HepG2 (cell line): ENCODE results near the gene RAB9A. TPM values are rescaled to one million over a fixed set of nuclear protein-coding genes. Genes with fewer than 3 reads are reported as not detected.

ENCODE experiments used
- AGO2 ChIP-seq: fragments of 200-400 bp; formaldehyde crosslinking; optimal IDR thresholded peaks from 2 replicates; pipeline ENCODE3; 2017; ENCODE audit warnings: mild to moderate bottlenecking, low read depth, low read length, moderate library complexity
- HNRNPL ChIP-seq: fragments of 200-400 bp; formaldehyde crosslinking; IDR thresholded peaks from 2 replicates; pipeline ENCODE4 v1.6.1; 2017; ENCODE audit warnings: mild to moderate bottlenecking, low read depth, low read length
- HOXA3 ChIP-seq: sonication (generic); formaldehyde crosslinking; IDR thresholded peaks from 2 replicates; pipeline ENCODE4 v1.5.0; 2020; ENCODE audit warnings: missing genetic modification reagents
- KLF16 ChIP-seq, 2 experiments: sonication (generic) in 1 of 2; formaldehyde crosslinking in 1 of 2; IDR thresholded peaks; 2 replicates each; pipeline versions ENCODE4 v1.6.1 to v1.8.0; 2016 to 2023; ENCODE audit warnings: missing genetic modification reagents in 2 of 2, missing compliant biosample characterization in 1 of 2
- NFIC ChIP-seq: IDR thresholded peaks from 2 replicates; pipeline ENCODE4 v1.6.1; 2012; ENCODE audit warnings: mild to moderate bottlenecking, low read length, inconsistent platforms
- PHF8 ChIP-seq: sonication (generic); formaldehyde crosslinking; IDR thresholded peaks from 2 replicates; pipeline ENCODE4 v1.5.0; 2020; ENCODE audit warnings: missing genetic modification reagents
- POLR2A ChIP-seq, 2 experiments: IDR thresholded peaks; 2 replicates each; pipeline ENCODE4 v1.6.1; 2011; ENCODE audit warnings: low read depth in 2 of 2, low read length in 2 of 2, mild to moderate bottlenecking in 1 of 2, moderate library complexity in 1 of 2; ENCODE audit not compliant: insufficient read depth in 1 of 2
- POLR2AphosphoS5 ChIP-seq: IDR thresholded peaks from 2 replicates; pipeline ENCODE4 v1.6.1; 2012; ENCODE audit warnings: low read depth, low read length
- TMF1 ChIP-seq: sonication (generic); formaldehyde crosslinking; IDR thresholded peaks from 2 replicates; pipeline ENCODE4 v1.8.1; 2022; ENCODE audit warnings: low read depth, missing genetic modification reagents
- XRCC5 ChIP-seq: fragments of 200-400 bp; formaldehyde crosslinking; optimal IDR thresholded peaks from 2 replicates; pipeline ENCODE3; 2017; ENCODE audit warnings: mild to moderate bottlenecking, low read length
- ZNF207 ChIP-seq: fragments of 450-650 bp; IDR thresholded peaks from 2 replicates; pipeline ENCODE4 v1.6.1; 2016; ENCODE audit warnings: antibody characterized with exemption, borderline replicate concordance
- ZNF274 ChIP-seq: sonication (generic); formaldehyde crosslinking; IDR thresholded peaks from 2 replicates; pipeline ENCODE4 v1.5.1; 2020; ENCODE audit warnings: mild to moderate bottlenecking, missing genetic modification reagents
- ZNF34 ChIP-seq: sonication (generic); formaldehyde crosslinking; IDR thresholded peaks from 2 replicates; pipeline ENCODE4 v1.4.0; 2020; ENCODE audit warnings: mild to moderate bottlenecking, missing genetic modification reagents, borderline replicate concordance
- ZNF816 ChIP-seq: sonication (generic); formaldehyde crosslinking; IDR thresholded peaks from 2 replicates; pipeline ENCODE4 v1.8.0; 2022; ENCODE audit warnings: missing genetic modification reagents, mild to moderate bottlenecking, borderline replicate concordance
- polyA plus RNA-seq, 8 experiments: library from polyadenylated mRNA; depleted of rRNA in 3 of 8; stranded (reverse) in 7 of 8; unstranded in 1 of 8; fragments of >200 nt; fragmentation: Illumina TruSeq in 4 of 8; extraction: Trizol in 4 of 8; gene quantifications; 2 replicates each; pipeline versions ENCODE4 v1.2.1 to v1.2.3, GENCODE V29; 2011 to 2016; ENCODE audit warnings: low read depth in 4 of 8, missing spikeins in 1 of 8, mixed read lengths in 1 of 8; ENCODE audit not compliant: insufficient read depth in 1 of 8
- total RNA-seq, 5 experiments: library from RNA; depleted of rRNA; stranded (reverse); fragments of >200 nt; fragmentation: Illumina TruSeq; extraction: Trizol; gene quantifications; 2 replicates each; pipeline ENCODE4 v1.2.3, GENCODE V29; 2016; ENCODE audit warnings: low read depth in 1 of 5
- TF ChIP-seq, protein P1 (sequence below): sonication (generic); formaldehyde crosslinking; IDR thresholded peaks from 2 replicates; pipeline ENCODE4 v1.5.0; 2020; ENCODE audit warnings: mild to moderate bottlenecking, missing genetic modification reagents
- TF ChIP-seq, protein P2 (sequence below): sonication (generic); formaldehyde crosslinking; IDR thresholded peaks from 2 replicates; pipeline ENCODE4 v1.9.0; 2022; ENCODE audit warnings: missing genetic modification reagents, mild to moderate bottlenecking, borderline replicate concordance
- TF ChIP-seq, protein P3 (sequence below): sonication (generic); formaldehyde crosslinking; IDR thresholded peaks from 2 replicates; pipeline ENCODE4 v1.8.0; 2022; ENCODE audit warnings: missing genetic modification reagents, mild to moderate bottlenecking, moderate library complexity, borderline replicate concordance
- TF ChIP-seq, protein P4 (sequence below): IDR thresholded peaks from 2 replicates; pipeline ENCODE4 v1.6.1; 2016; ENCODE audit warnings: low read depth, control low read depth

RAB9A gene
- total and polyA plus RNA-seq, 2 of the 13 experiments (the other 11 are each of a cell fraction or from before 2014, with no cell fraction given) = 10.5 to 23.1 TPM

DNA sequence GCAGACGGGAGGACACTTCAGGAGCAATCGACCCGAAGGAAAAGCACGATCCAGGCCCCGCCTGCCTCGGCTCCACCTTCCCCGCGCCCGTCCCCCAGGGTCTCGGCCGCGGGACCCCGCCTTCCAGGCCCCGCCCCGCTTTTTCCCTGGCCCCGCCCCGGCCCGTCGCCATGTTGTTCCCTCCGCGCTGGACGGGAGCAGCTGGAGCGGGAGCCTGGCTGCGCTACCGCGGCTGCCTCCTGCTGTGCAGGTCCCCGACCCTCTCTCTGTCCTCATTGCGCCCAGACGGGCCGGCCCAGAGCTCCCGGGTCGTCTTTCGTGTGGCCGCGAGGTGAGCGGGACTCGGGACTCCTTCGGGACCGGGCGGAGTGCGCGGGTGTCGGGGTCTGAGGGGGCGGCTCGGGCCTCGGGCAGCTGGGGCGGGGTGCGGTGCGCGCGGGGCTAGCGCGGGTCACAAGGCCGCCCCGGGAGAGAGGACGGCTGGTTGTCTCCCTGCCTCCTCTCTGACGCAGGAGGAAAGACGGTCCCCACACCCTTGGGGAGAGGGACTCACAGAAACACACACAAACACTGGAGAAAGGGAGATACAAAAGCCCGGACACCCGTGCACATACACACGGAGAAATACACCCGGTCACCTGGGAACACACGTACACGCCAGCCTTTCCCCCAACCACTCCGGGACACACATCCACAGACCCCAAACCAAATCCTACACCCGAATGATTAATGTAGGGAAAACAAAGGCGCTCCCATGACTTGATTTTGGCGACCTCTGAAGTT lies at the start of gene RAB9A (continued):
- TF ChIP-seq ZNF34 (no peak), POLR2AphosphoS5 (peak; percentile 75), AGO2 (peak; percentile 19), PHF8 (CRISPR knock-in tag) (peak; percentile 95), ZNF816 (CRISPR knock-in tag) (no peak), KLF16 (CRISPR knock-in tag; IDR thresholded peaks at IDR 0.05) (peak in 1 of 2 experiments; percentile 52; a peak in 1 of 4 replicates), ZNF274 (CRISPR knock-in tag) (no peak), XRCC5 (peak; percentile 46), NFIC (no peak), POLR2A (IDR thresholded peaks at IDR 0.05; ENCODE audit: insufficient read depth in 1 of 2, low read depth in 2 of 2, low read length in 2 of 2) (peak; percentile 54 to 91; a peak in 3 of 4 replicates), ZNF207 (no peak), HOXA3 (CRISPR knock-in tag) (peak; percentile 80), TMF1 (CRISPR knock-in tag) (no peak), HNRNPL (no peak)
- TF ChIP-seq, protein P1, sequence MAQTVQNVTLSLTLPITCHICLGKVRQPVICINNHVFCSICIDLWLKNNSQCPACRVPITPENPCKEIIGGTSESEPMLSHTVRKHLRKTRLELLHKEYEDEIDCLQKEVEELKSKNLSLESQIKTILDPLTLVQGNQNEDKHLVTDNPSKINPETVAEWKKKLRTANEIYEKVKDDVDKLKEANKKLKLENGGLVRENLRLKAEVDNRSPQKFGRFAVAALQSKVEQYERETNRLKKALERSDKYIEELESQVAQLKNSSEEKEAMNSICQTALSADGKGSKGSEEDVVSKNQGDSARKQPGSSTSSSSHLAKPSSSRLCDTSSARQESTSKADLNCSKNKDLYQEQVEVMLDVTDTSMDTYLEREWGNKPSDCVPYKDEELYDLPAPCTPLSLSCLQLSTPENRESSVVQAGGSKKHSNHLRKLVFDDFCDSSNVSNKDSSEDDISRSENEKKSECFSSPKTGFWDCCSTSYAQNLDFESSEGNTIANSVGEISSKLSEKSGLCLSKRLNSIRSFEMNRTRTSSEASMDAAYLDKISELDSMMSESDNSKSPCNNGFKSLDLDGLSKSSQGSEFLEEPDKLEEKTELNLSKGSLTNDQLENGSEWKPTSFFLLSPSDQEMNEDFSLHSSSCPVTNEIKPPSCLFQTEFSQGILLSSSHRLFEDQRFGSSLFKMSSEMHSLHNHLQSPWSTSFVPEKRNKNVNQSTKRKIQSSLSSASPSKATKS (CRISPR knock-in tag) = no peak
- TF ChIP-seq, protein P2, sequence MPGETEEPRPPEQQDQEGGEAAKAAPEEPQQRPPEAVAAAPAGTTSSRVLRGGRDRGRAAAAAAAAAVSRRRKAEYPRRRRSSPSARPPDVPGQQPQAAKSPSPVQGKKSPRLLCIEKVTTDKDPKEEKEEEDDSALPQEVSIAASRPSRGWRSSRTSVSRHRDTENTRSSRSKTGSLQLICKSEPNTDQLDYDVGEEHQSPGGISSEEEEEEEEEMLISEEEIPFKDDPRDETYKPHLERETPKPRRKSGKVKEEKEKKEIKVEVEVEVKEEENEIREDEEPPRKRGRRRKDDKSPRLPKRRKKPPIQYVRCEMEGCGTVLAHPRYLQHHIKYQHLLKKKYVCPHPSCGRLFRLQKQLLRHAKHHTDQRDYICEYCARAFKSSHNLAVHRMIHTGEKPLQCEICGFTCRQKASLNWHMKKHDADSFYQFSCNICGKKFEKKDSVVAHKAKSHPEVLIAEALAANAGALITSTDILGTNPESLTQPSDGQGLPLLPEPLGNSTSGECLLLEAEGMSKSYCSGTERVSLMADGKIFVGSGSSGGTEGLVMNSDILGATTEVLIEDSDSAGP (CRISPR knock-in tag) = peak; percentile 55; the same call in 1 of the 2 replicates
- TF ChIP-seq, protein P3, sequence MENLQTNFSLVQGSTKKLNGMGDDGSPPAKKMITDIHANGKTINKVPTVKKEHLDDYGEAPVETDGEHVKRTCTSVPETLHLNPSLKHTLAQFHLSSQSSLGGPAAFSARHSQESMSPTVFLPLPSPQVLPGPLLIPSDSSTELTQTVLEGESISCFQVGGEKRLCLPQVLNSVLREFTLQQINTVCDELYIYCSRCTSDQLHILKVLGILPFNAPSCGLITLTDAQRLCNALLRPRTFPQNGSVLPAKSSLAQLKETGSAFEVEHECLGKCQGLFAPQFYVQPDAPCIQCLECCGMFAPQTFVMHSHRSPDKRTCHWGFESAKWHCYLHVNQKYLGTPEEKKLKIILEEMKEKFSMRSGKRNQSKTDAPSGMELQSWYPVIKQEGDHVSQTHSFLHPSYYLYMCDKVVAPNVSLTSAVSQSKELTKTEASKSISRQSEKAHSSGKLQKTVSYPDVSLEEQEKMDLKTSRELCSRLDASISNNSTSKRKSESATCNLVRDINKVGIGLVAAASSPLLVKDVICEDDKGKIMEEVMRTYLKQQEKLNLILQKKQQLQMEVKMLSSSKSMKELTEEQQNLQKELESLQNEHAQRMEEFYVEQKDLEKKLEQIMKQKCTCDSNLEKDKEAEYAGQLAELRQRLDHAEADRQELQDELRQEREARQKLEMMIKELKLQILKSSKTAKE (CRISPR knock-in tag) = no peak
- TF ChIP-seq, protein P4, sequence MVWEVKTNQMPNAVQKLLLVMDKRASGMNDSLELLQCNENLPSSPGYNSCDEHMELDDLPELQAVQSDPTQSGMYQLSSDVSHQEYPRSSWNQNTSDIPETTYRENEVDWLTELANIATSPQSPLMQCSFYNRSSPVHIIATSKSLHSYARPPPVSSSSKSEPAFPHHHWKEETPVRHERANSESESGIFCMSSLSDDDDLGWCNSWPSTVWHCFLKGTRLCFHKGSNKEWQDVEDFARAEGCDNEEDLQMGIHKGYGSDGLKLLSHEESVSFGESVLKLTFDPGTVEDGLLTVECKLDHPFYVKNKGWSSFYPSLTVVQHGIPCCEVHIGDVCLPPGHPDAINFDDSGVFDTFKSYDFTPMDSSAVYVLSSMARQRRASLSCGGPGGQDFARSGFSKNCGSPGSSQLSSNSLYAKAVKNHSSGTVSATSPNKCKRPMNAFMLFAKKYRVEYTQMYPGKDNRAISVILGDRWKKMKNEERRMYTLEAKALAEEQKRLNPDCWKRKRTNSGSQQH (CRISPR knock-in tag) = peak; percentile 42; the same call in 1 of the 2 replicates
